SU-DHL-6 (cell line): ENCODE data around the gene SYS1.
A peak's percentile ranks its signal among the peaks of the same experiment; 100 is the strongest.

Experiments used
- H2AFZ ChIP-seq: fragments of 200-600 bp; sonication (generic); 2 replicates; pipeline ENCODE4 v1.6.1; 2014; ENCODE audit warnings: low read depth, mild to moderate bottlenecking, moderate library complexity, mixed read lengths, antibody characterized with exemption, low read length; ENCODE audit not compliant: severe bottlenecking
- H3F3A ChIP-seq: fragments of 200-600 bp; shearing (Covaris generic); 2 replicates; pipeline ENCODE4 v1.6.0; 2016; ENCODE audit warnings: antibody characterized with exemption, mild to moderate bottlenecking; ENCODE audit not compliant: insufficient read depth
- H3K27ac ChIP-seq: fragments of 200-600 bp; sonication (generic); 2 replicates; pipeline ENCODE4 v1.5.1; 2016; ENCODE audit warnings: low read depth, mild to moderate bottlenecking, low read length, moderate library complexity, mixed read lengths
- H3K27me3 ChIP-seq: fragments of 200-600 bp; sonication (generic), shearing (Covaris generic); 2 replicates; pipeline ENCODE4 v1.6.0; 2014; ENCODE audit warnings: mild to moderate bottlenecking, low read length
- H3K36me3 ChIP-seq: fragments of 200-600 bp; sonication (generic); 2 replicates; pipeline ENCODE4 v1.6.1; 2014; ENCODE audit warnings: mild to moderate bottlenecking, low read length, mixed read lengths
- H3K4me2 ChIP-seq: fragments of 300-600, 200-600 bp; shearing (Covaris generic), sonication (generic); 2 replicates; pipeline ENCODE4 v1.6.0; 2014; ENCODE audit warnings: low read length, low read depth, mild to moderate bottlenecking; ENCODE audit not compliant: poor library complexity, severe bottlenecking
- H3K4me3 ChIP-seq: fragments of 200-600 bp; sonication (generic); 2 replicates; pipeline ENCODE4 v1.5.1; 2014; ENCODE audit warnings: antibody characterized with exemption, low read length, mild to moderate bottlenecking, mixed read lengths; ENCODE audit not compliant: insufficient read depth, poor library complexity, severe bottlenecking
- H3K79me2 ChIP-seq: fragments of 200-600 bp; sonication (generic); 2 replicates; pipeline ENCODE4 v1.6.1; 2014; ENCODE audit warnings: mild to moderate bottlenecking, low read length, moderate library complexity; ENCODE audit not compliant: insufficient read depth
- H3K9ac ChIP-seq: fragments of 200-600 bp; sonication (generic); 2 replicates; pipeline ENCODE4 v1.7.0; 2014; ENCODE audit warnings: mild to moderate bottlenecking, low read length
- H3K9me2 ChIP-seq: fragments of 200-600 bp; sonication (generic); replicated peaks from 2 replicates; pipeline ENCODE4 v1.6.1; 2014; ENCODE audit warnings: low read length; ENCODE audit not compliant: insufficient read depth
- H3K9me3 ChIP-seq: fragments of 200-600 bp; sonication (generic); 2 replicates; pipeline ENCODE4 v1.6.1; 2014; ENCODE audit warnings: low read length, mixed read lengths; ENCODE audit not compliant: insufficient read depth
- H4K20me1 ChIP-seq: fragments of 200-600 bp; sonication (generic); 2 replicates; pipeline ENCODE4 v1.6.1; 2014; ENCODE audit warnings: low read depth, mild to moderate bottlenecking, antibody characterized with exemption, low read length, moderate library complexity, mixed read lengths
- EZH2phosphoT487 ChIP-seq: fragments of 200-600 bp; sonication (generic), shearing (Covaris generic); conservative IDR thresholded peaks from 2 replicates; pipeline ENCODE4 v1.6.1; 2018; ENCODE audit warnings: mild to moderate bottlenecking, antibody characterized with exemption, low read length, moderate library complexity, mixed read lengths
- TF ChIP-seq, protein P1 (sequence below): fragments of 200-600 bp; sonication (generic); IDR thresholded peaks from one replicate; pipeline ENCODE4 v1.5.1; 2017; ENCODE audit warnings: antibody characterized with exemption, mild to moderate bottlenecking, low read length, moderate library complexity; ENCODE audit not compliant: insufficient read depth, poor library complexity, severe bottlenecking

SYS1 gene

DNA sequence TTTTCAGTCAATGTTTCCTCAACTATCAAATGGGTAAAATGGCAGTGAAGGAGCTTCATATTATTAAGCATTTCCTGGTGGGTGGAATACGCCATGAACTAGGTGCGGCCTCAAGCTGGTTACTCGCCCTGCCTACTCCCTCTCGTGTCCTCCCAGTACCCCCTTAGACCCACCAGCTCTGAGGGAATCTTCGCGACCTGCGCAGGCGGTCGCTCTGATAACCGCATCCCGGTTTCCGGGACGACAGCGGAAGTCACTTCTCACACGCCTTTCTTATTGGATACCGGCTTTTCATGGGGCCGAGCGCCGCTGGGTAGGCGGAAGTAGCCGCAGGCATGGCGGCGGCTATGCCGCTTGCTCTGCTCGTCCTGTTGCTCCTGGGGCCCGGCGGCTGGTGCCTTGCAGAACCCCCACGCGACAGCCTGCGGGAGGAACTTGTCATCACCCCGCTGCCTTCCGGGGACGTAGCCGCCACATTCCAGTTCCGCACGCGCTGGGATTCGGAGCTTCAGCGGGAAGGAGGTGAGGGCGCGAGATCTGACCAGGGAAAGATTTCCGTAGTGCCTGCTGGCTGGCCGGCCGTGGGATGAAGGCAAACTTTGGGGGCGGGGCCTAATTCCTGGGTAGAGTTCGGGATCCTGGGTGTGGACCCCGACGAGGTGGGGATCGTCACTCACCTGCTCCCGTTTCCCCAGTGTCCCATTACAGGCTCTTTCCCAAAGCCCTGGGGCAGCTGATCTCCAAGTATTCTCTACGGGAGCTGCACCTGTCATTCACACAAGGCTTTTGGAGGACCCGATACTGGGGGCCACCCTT lies 53.1 kb downstream of the SYS1 start, which contains the start of gene PIGT:
Gene PIGT, plus strand, starts transcription at position 320 of the 816 bp plus-strand sequence. Its CDS starts 16 bp downstream, at position 336.
- H3K9me2 ChIP-seq: no peaks in the 10 kb centered on the region
- H3K9me3 ChIP-seq: no peaks in the 10 kb centered on the region
- H3K27ac ChIP-seq: peak within 1 kb of the TSS; percentile 46; the same call in 1 of the 2 replicates
- H3K36me3 ChIP-seq: no peaks in the 10 kb centered on the region
- no peaks in the 10 kb centered on the region for H3K27me3 ChIP-seq
- H2AFZ ChIP-seq: peak within 1 kb of the TSS; percentile 78
- H3K4me2 ChIP-seq: peak within 1 kb of the TSS; percentile 77
- H3K9ac ChIP-seq: peak within 1 kb of the TSS; percentile 90
- peak within 1 kb of the TSS; percentile 95 for H3K4me3 ChIP-seq
- H3K79me2 ChIP-seq: peaks cover 27% of the 10 kb centered on the region
- no peak for TF ChIP-seq EZH2phosphoT487
- TF ChIP-seq, protein P1, sequence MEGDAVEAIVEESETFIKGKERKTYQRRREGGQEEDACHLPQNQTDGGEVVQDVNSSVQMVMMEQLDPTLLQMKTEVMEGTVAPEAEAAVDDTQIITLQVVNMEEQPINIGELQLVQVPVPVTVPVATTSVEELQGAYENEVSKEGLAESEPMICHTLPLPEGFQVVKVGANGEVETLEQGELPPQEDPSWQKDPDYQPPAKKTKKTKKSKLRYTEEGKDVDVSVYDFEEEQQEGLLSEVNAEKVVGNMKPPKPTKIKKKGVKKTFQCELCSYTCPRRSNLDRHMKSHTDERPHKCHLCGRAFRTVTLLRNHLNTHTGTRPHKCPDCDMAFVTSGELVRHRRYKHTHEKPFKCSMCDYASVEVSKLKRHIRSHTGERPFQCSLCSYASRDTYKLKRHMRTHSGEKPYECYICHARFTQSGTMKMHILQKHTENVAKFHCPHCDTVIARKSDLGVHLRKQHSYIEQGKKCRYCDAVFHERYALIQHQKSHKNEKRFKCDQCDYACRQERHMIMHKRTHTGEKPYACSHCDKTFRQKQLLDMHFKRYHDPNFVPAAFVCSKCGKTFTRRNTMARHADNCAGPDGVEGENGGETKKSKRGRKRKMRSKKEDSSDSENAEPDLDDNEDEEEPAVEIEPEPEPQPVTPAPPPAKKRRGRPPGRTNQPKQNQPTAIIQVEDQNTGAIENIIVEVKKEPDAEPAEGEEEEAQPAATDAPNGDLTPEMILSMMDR: no peak
- H3F3A ChIP-seq: peaks cover 6% of the 10 kb centered on the region; the same call in 1 of the 2 replicates
- no peaks in the 10 kb centered on the region; the same call in 1 of the 2 replicates for H4K20me1 ChIP-seq

DNA sequence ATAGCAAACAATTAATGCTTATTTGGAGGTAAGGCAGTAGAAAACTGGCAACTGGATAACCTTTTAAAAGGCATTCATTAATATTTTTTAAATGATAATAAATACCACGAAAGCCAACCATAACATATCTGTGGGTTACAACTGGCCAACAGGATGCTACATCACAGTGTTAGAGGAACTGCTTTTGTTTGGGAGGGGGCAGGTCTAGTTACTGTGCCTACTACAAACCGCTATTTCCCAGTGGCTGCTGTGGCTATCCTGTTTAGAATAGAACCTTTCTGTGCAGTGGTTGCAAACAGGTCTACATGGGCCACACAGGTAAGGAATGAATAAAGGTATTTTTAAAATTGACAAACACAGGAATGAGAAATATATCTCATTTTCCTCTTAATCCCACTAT lies 54.0 kb downstream of the SYS1 start:
- TF ChIP-seq, protein P1: no peak
- no peak for TF ChIP-seq EZH2phosphoT487
- H3K9ac ChIP-seq: peak overlapping the region; percentile 90
- peaks cover 27% of the 10 kb centered on the region for H3K79me2 ChIP-seq
- peaks cover 6% of the 10 kb centered on the region; the same call in 1 of the 2 replicates for H3F3A ChIP-seq
- H2AFZ ChIP-seq: no peak overlapping the region
- H3K27me3 ChIP-seq: no peaks in the 10 kb centered on the region
- peak overlapping the region; percentile 95 for H3K4me3 ChIP-seq
- no peaks in the 10 kb centered on the region for H3K36me3 ChIP-seq
- no peaks in the 10 kb centered on the region; the same call in 1 of the 2 replicates for H4K20me1 ChIP-seq
- H3K4me2 ChIP-seq: peak overlapping the region; percentile 77
- no peak overlapping the region for H3K27ac ChIP-seq
- no peaks in the 10 kb centered on the region for H3K9me3 ChIP-seq
- no peaks in the 10 kb centered on the region for H3K9me2 ChIP-seq
